SU-DHL-6 (cell line): ENCODE results near the gene TEX22.

Source experiments
- CTCF ChIP-seq: fragments of 200-600 bp; sonication (generic); IDR thresholded peaks from one replicate; pipeline ENCODE4 v1.5.1; 2017; ENCODE audit warnings: antibody characterized with exemption, mild to moderate bottlenecking, low read length, moderate library complexity; ENCODE audit not compliant: insufficient read depth, poor library complexity, severe bottlenecking
- EZH2phosphoT487 ChIP-seq: fragments of 200-600 bp; sonication (generic), shearing (Covaris generic); conservative IDR thresholded peaks from 2 replicates; pipeline ENCODE4 v1.6.1; 2018; ENCODE audit warnings: mild to moderate bottlenecking, antibody characterized with exemption, low read length, moderate library complexity, mixed read lengths

- TF ChIP-seq CTCF (no peak), EZH2phosphoT487 (no peak)
Measured at GRCh38 chr14:105399466-105399775, 1.1 kb downstream of the TEX22 start.
